Measurements from ENCODE around the gene DDX10. TPM values are rescaled to one million over a fixed set of nuclear protein-coding genes. Genes with fewer than 3 reads are reported as not detected.

The DDX10 gene
- total RNA-seq, 1 donor from 2014 or later = 32.2 TPM

GRCh38 chr11:108873310-108873709 lies 208.4 kb downstream of the DDX10 start:
- Histone ChIP-seq H3K9me3 (ENCODE audit: insufficient read depth, low read depth, low read length) (no peaks in the 10 kb centered on the region), H3K4me2 (ENCODE audit: low read length) (peak overlapping the region; percentile 76), H3K27me3 (ENCODE audit: insufficient read depth, low read length) (no peaks in the 10 kb centered on the region), H3K27ac (ENCODE audit: low read depth, low read length) (peak overlapping the region; percentile 94), H4K20me1 (ENCODE audit: insufficient read depth, low read length) (no peaks in the 10 kb centered on the region), H3K4me1 (ENCODE audit: insufficient read depth, low read length) (peaks cover 63% of the 10 kb centered on the region), H3K36me3 (ENCODE audit: insufficient read depth, low read length) (no peaks in the 10 kb centered on the region), H3K9ac (ENCODE audit: low read length) (peak overlapping the region; percentile 67), H3K4me3 (ENCODE audit: insufficient read depth, low read depth, low read length) (no peak overlapping the region), H3K79me2 (ENCODE audit: insufficient read depth, low read length) (no peaks in the 10 kb centered on the region), H2AFZ (ENCODE audit: low read depth, low read length) (no peak overlapping the region)
- FAIRE-seq = peak; percentile 75
- H3K9me3 Mint-ChIP-seq (ENCODE audit: unreplicated experiment) = peaks cover 3% of the 10 kb centered on the region
- DNase-seq (ENCODE audit: low read depth) = peak; percentile 88
- peaks cover 42% of the 10 kb centered on the region for H3K4me1 Mint-ChIP-seq (ENCODE audit: low read depth, unreplicated experiment)
- H3K27me3 Mint-ChIP-seq (ENCODE audit: low read depth, unreplicated experiment) = no peaks in the 10 kb centered on the region
- TF ChIP-seq CTCF (IDR thresholded peaks at IDR 0.05; ENCODE audit: insufficient read depth, low read depth, low read length) = no peak
- no peak for TF ChIP-seq EZH2 (IDR thresholded peaks at IDR 0.05; ENCODE audit: insufficient read depth, low read length)
- no peaks in the 10 kb centered on the region for H3K36me3 Mint-ChIP-seq (ENCODE audit: low read depth, unreplicated experiment)
- H3K4me3 Mint-ChIP-seq (ENCODE audit: unreplicated experiment) = no peak overlapping the region
- H3K27ac Mint-ChIP-seq (ENCODE audit: unreplicated experiment) = peak overlapping the region; percentile 35

DNA sequence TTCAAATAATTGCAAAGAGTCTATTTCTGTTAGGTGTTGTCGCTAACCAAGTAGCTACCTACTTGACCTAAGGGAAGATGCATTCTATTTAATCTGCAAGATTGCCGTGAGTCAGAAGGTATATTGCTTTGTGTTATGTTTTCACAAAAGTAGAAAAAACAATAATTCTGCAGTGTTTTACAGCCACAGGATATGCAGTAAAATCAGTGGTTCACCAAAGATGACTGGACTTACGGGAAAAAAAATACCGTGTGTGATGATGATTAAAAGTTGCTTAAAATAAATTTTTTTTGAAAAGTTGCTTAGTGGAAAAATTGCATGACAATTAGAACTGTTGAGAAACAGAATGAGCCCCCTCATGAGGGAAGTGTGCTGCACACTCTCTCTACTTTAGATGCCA lies 209.1 kb downstream of the DDX10 start:
- Histone ChIP-seq H3K9me3 (ENCODE audit: insufficient read depth, low read depth, low read length) (no peaks in the 10 kb centered on the region), H3K4me3 (ENCODE audit: insufficient read depth, low read depth, low read length) (no peak overlapping the region), H3K27me3 (ENCODE audit: insufficient read depth, low read length) (no peaks in the 10 kb centered on the region), H3K4me2 (ENCODE audit: low read length) (peak overlapping the region; percentile 76), H2AFZ (ENCODE audit: low read depth, low read length) (no peak overlapping the region), H3K9ac (ENCODE audit: low read length) (peak overlapping the region; percentile 67), H3K27ac (ENCODE audit: low read depth, low read length) (peak overlapping the region; percentile 94), H3K36me3 (ENCODE audit: insufficient read depth, low read length) (no peaks in the 10 kb centered on the region), H3K4me1 (ENCODE audit: insufficient read depth, low read length) (peaks cover 63% of the 10 kb centered on the region), H4K20me1 (ENCODE audit: insufficient read depth, low read length) (no peaks in the 10 kb centered on the region), H3K79me2 (ENCODE audit: insufficient read depth, low read length) (no peaks in the 10 kb centered on the region)
- TF ChIP-seq EZH2 (IDR thresholded peaks at IDR 0.05; ENCODE audit: insufficient read depth, low read length) (no peak), CTCF (IDR thresholded peaks at IDR 0.05; ENCODE audit: insufficient read depth, low read depth, low read length) (no peak)
- H3K4me3 Mint-ChIP-seq (ENCODE audit: unreplicated experiment) = no peak overlapping the region
- peak; percentile 64 for DNase-seq (ENCODE audit: low read depth)
- H3K4me1 Mint-ChIP-seq (ENCODE audit: low read depth, unreplicated experiment) = peaks cover 42% of the 10 kb centered on the region
- no peak overlapping the region for H3K27ac Mint-ChIP-seq (ENCODE audit: unreplicated experiment)
- H3K27me3 Mint-ChIP-seq (ENCODE audit: low read depth, unreplicated experiment) = no peaks in the 10 kb centered on the region
- H3K36me3 Mint-ChIP-seq (ENCODE audit: low read depth, unreplicated experiment) = no peaks in the 10 kb centered on the region
- H3K9me3 Mint-ChIP-seq (ENCODE audit: unreplicated experiment) = peaks cover 3% of the 10 kb centered on the region
- FAIRE-seq = no peak

DNA sequence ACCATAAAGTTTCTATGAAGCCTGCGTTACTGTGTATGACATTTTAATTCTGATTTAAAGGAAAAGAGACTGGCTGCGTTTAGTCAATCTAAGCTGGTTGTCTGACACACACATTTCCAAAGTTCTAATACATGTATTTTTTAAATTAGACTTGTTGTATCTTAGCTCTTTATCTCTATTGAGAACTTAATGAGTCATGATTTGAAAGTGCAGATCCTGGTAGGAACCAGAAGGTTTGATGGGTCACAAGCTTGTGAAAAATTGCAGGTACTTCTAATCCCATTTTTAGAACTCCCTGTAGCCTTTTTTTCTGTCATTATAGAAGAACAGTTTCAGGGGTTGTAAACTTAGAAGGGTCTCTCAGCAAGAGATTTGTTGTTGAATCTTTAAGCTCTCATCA lies 210.3 kb downstream of the DDX10 start:
- no peak for TF ChIP-seq CTCF (IDR thresholded peaks at IDR 0.05; ENCODE audit: insufficient read depth, low read depth, low read length)
- no peak for TF ChIP-seq EZH2 (IDR thresholded peaks at IDR 0.05; ENCODE audit: insufficient read depth, low read length)
- Histone ChIP-seq H3K36me3 (ENCODE audit: insufficient read depth, low read length) (no peaks in the 10 kb centered on the region), H4K20me1 (ENCODE audit: insufficient read depth, low read length) (no peaks in the 10 kb centered on the region), H3K4me1 (ENCODE audit: insufficient read depth, low read length) (peaks cover 55% of the 10 kb centered on the region), H3K79me2 (ENCODE audit: insufficient read depth, low read length) (no peaks in the 10 kb centered on the region), H3K9me3 (ENCODE audit: insufficient read depth, low read depth, low read length) (no peaks in the 10 kb centered on the region), H3K4me3 (ENCODE audit: insufficient read depth, low read depth, low read length) (no peak overlapping the region), H3K27ac (ENCODE audit: low read depth, low read length) (no peak overlapping the region), H3K9ac (ENCODE audit: low read length) (no peak overlapping the region), H3K27me3 (ENCODE audit: insufficient read depth, low read length) (no peaks in the 10 kb centered on the region), H2AFZ (ENCODE audit: low read depth, low read length) (no peak overlapping the region), H3K4me2 (ENCODE audit: low read length) (no peak overlapping the region)
- FAIRE-seq (no peak), DNase-seq (ENCODE audit: low read depth) (no peak)
- Mint-ChIP-seq H3K36me3 (ENCODE audit: low read depth, unreplicated experiment) (no peaks in the 10 kb centered on the region), H3K4me1 (ENCODE audit: low read depth, unreplicated experiment) (peaks cover 41% of the 10 kb centered on the region), H3K27ac (ENCODE audit: unreplicated experiment) (no peak overlapping the region), H3K27me3 (ENCODE audit: low read depth, unreplicated experiment) (no peaks in the 10 kb centered on the region), H3K4me3 (ENCODE audit: unreplicated experiment) (no peak overlapping the region), H3K9me3 (ENCODE audit: unreplicated experiment) (peaks cover 3% of the 10 kb centered on the region)
